NCI-H2029 (cell line): Measurements from ENCODE around the gene SAFB.
A peak's percentile ranks its signal among the peaks of the same experiment; 100 is the strongest.

Experiments
- DNase-seq: peaks from one replicate; lab custom pipeline; 2025; lab: John Stamatoyannopoulos, UW

The SAFB gene

DNA sequence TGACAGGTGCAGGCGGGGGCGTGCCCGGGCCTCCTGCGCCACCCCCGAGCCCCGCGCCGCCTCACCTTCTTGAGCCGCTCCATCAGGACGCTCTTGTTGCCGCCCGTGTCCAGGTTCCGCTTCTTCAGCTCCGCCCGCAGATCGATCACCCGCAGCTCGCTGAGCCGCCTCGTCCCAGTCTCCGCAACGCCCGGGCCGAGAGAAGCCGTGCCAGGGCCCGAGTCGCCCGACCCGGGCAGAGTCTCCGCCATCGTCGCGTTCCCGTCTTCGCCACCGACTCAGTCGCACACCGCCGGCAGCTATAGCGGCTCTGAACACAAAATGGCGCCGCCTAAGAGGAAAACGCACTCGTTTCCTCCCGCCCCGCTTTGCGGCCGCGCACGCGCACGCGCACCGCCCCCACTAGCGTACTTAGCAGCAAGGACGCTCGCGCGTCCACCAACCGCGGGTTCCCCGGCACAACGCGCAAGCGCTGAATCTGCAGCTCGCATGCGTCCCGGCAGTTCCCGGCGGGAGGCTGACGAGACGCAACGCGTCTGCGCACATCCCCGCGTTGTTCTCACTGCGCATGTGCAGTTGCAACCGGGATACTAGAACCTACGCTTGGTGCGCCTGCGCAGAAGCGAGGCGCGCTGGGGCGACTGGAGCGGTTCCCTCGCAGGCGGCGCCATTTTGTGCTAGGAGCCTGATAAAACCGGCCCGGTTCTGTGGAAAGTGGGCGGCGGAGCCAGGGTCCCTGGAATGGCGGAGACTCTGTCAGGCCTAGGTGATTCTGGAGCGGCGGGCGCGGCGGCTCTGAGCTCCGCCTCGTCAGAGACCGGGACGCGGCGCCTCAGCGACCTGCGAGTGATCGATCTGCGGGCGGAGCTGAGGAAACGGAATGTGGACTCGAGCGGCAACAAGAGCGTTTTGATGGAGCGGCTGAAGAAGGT is at the start of gene SAFB, which contains the start of gene SAFB2:
SAFB (plus strand) TSS at position 619 of the 932 bp plus-strand sequence; CDS start at position 742, 123 bp downstream.
SAFB2 (minus strand) TSS at position 312 of the 932 bp plus-strand sequence; CDS start at position 251, 61 bp downstream.
- peak; percentile 99 for DNase-seq

GRCh38 chr19:5575590-5575989 is 47.3 kb upstream of the SAFB start:
- DNase-seq = no peak

DNA sequence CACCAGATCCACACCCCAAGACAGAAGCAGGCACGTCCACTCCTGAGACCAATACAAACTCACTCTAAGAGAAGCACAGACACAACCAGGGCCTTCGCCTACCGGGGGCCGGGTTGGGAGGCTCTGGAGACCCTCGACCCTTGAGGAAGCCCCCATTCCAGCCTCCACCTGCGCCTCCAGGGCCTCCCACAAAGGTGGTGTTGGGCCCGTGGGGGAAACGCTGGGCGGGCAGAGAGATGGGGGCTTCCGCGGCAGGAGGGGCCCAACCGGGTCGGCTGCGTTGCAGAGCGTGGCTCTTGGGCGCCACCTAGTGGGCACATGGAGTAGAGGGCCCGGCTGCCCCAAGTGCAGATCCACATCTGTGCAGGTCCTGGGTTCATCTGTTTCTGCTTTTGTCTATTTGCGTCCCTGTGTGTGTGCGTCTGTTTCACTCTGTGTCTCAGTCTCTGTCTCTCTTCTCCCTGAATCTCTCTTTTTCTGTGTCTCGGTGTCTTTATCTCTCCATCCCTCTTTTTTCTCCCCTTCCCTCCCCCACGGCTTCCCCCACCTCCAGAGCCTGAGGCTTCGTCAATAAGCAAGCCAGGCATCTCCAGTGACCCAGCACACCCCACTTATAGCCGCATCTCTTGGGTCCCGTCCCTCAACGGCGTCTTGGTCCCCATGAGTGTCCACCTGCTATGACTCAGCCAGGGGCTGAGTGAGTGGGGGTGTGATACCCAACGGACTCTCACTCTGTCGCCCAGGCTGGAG is 44.6 kb upstream of the SAFB start:
- DNase-seq = peak; percentile 50

- no peak for DNase-seq
Measured at GRCh38 chr19:5579286-5579685, 43.6 kb upstream of the SAFB start.

- no peak for DNase-seq
Measured at GRCh38 chr19:5579697-5580096, 43.2 kb upstream of the SAFB start.

DNA sequence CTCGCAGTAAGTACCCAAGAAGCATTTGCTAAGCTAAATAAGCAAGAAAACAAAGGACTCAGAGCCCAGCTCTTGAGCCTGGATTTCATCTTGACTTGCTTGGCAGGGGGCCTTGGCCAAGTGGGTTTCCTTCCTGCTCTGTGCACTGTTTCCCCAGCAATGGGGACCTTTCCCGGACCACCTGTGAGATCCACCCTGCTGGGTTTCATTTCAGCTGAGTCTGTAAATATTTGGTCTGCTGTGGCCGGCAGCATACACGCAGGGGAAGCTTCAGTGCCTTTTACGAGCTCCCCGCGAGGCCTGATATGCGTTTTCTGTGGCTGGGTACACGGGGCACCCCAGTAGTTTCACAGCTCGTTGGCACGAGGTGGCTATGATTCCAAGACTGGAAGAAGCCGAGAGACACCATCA is 42.7 kb upstream of the SAFB start:
- peak; percentile 64 for DNase-seq

DNA sequence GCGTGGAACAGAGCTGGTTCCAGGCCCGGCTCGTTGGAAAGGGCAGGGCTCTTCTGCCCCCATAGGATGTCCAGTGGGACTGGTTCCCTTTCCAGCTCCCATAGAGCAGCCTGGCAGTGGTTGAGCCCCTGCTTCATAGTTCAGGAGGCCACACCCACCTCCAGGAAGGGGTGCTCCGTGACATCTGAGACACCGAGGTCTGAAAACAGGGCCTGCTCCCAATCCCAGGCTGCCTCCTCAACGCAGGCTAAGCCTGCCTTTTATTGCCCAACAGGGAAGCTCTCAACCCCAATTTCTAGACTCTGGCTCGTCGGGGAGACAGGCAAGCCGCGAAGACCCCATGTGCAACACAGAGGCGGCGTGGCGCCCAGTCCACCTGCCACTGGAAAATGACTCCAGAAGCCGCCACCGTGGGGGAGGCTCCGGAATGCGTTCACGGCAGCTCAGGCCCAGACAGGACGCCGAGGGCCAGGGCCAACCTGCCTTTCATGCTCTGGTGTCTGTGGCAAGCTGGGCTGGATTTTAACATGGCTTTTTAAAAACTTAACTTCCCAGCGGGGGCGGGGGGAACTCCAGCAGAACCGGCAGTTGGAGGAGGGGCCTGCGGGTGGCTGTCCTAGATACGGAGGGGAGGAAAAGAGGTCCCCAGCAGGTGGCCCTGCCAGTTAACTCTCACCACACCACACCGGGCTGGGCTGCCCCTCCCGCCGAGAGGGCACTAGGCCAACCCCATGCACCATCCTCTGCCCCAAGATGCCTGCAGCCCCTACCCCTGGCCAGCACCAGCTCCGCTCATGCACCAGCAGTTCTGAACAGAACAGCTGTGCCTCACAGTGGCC is 37.2 kb upstream of the SAFB start:
- DNase-seq = peak; percentile 65

GRCh38 chr19:5586300-5587070 is 36.4 kb upstream of the SAFB start:
- DNase-seq = no peak

DNA sequence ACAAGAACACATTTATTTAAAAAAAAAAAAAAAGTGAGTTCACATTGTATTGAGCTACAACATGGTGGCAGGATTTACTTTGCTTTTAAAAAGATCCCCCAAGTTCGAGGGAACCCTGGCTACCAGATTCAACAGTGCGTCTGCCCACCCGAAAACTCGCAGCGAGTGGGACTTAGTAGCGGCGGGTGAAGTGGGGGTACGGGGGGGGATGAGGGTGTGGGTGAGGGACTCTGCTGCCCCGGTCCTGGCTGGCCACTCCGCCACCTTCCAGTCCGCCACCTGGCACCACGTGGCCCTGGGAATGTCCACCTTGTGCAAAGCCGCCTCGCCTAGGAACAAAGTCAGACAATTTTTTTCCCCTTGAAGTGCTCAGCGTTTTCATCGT is 35.8 kb upstream of the SAFB start:
- no peak for DNase-seq

DNA sequence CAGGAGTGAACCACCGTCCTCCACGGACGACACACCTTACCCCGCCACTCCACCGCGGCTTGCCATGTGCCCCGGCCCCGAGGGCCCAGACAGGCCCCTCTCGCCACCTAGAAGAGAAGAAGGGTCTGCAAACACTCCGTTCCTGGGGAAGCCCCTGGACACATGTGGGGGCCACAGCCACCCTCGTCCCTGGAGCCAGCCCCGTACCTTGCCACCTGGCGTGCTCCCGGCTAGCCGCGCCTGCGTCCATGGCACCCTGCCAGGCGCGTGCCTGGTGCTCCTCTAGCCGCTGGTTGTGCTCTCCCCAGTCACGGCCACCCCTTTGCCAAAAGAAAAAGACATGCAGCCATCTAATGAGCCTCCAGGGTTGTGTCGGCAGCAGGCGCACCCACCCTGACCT is 35.2 kb upstream of the SAFB start:
- DNase-seq = peak; percentile 87

- no peak for DNase-seq
Measured at GRCh38 chr19:5588441-5588840, 34.4 kb upstream of the SAFB start.

DNA sequence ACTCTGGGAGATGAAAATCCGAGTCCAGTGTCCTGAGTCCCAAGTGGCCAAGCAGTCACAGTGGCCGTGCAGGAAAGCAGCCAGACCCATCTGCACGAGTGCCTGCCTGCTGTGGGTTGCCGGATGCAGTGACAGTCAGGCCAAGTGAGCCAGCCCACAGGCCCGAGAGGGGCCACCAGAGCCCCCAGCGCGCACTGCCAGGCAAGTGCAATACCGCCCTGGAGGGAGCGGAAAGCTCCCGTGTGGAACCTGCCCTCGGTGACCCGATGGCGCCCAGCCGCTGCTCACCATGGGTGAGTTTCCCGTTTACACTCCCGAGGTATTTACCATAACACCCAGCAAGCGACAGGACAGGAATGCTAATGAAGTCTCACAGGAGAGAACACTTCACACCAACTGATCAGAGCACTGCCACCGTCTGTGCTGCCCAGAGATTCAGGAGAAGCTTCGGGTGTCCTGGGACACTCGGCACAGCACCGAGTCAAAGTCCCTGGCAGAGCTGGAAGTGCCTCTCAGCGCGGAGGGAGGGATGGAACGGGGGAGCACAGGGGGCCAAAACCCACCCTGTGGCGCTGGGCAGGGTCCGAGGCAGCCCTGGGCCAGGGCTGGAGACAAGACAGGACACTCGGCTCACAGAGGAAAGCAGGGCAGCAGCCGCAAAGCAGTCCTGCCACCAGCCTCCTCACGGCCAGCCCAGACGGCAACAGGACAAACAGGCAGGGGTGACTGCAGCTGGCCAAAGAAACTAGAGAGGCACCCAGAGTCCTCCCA is 33.8 kb upstream of the SAFB start:
- no peak for DNase-seq

- no peak for DNase-seq
Measured at GRCh38 chr19:5590151-5590864, 32.6 kb upstream of the SAFB start.

DNA sequence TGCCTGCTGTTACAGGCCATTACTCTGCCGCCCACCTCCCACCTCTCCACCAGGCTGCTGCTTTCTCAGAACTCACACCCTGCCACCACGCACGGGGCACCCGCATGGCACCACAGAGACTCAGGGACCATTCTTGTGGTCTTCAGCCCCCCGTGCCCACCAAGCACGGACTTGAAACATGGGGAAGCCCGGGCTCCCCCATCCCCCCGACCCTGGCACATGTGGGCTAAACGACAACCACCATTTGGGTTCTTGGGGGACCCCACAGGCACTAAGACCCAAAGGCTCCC is 32.1 kb upstream of the SAFB start:
- no peak for DNase-seq

GRCh38 chr19:5591476-5591875 is 31.4 kb upstream of the SAFB start:
- no peak for DNase-seq

DNA sequence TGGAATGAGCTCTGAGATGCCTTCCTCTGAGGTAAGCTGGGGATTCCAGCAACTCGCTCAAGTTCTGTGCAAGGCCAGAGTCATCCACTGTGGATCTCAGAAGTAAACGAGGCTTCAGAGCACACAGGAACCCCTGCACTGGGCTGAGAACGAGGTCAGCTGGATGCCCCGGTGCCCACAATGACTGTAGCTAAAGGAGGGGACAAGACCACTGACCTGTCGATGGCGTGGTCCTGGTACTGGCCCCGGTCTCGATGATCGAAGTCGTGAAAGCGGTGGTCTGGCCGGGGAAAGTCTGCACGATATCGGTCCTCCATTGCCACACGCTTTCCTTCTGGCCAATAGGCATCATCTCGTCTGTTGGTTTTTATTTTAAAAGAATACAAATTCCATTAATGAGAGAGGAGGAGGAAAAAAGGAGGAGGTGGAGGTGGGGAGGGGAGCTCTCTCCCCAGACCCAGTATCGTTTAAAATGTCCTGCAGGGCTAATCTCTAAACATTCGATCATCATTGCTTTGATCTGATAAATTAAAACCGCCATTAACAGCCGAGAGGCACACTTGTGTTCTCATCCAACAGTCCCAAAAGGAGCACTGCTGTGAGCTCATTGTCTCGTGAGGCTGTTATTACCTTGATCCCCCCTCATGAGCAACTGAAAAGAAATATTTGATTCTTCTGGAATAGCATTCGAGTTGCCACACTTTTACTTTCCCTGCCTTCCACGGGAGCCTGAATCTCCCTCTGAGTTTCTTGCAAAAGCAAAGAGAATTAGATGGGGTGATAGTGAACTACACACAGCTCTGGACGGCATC is 30.1 kb upstream of the SAFB start:
- no peak for DNase-seq

GRCh38 chr19:5593343-5594255 is 29.3 kb upstream of the SAFB start:
- DNase-seq = no peak

DNA sequence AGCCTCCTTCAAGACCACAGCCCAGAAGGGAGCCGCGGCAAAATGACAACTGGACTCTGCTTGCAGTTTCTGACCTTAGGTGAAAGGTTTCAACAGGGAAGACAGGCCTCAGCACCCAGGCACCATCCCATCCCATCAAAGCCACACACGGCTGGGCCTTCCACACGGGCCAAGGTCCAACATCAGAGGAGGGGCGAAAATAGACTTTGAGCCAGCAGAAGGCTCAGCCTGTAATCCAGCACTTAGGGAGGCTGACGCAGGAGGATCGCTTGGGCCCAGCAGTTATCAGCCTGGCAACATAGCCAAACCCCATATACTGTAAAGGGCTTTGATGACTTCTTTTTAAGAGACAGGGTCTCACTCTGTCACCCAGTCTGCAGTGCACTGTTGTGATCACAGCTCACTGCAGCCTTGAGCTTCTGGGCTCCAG is 28.3 kb upstream of the SAFB start:
- DNase-seq = no peak
